GM12874 (cell line): ENCODE data around the gene APCDD1.

Experiments used
- CTCF ChIP-seq: IDR thresholded peaks from 2 replicates; pipeline ENCODE4 v1.5.1; 2011; ENCODE audit warnings: low read depth, mild to moderate bottlenecking, control low read depth, low read length, moderate library complexity; ENCODE audit not compliant: insufficient read depth

APCDD1 gene

GRCh38 chr18:10530002-10530401, 75.6 kb downstream of the APCDD1 start:
- TF ChIP-seq CTCF: no peak

GRCh38 chr18:10530852-10531251, 76.4 kb downstream of the APCDD1 start:
- TF ChIP-seq CTCF: no peak

GRCh38 chr18:10533111-10533510, 78.7 kb downstream of the APCDD1 start:
- no peak for TF ChIP-seq CTCF

- no peak for TF ChIP-seq CTCF
Measured at GRCh38 chr18:10536280-10536679, 81.8 kb downstream of the APCDD1 start.

- TF ChIP-seq CTCF: no peak
Measured at GRCh38 chr18:10537765-10538164, 83.3 kb downstream of the APCDD1 start.
